22Rv1 (cell line): ENCODE results near the gene CADM1.

Experiments used
- H3K27ac ChIP-seq: fragments of 450-650 bp; 2 replicates; pipeline ENCODE4 v1.5.1; 2017
- CTCF ChIP-seq: fragments of 450-650 bp; IDR thresholded peaks from 2 replicates; pipeline ENCODE4 v1.5.1; 2017; ENCODE audit warnings: mild to moderate bottlenecking
- ZFX ChIP-seq: fragments of 450-650 bp; IDR thresholded peaks from 2 replicates; pipeline ENCODE4 v1.6.1; 2017; ENCODE audit warnings: antibody characterized with exemption, borderline replicate concordance

CADM1 gene

GRCh38 chr11:115501502-115501892 lies 2.7 kb downstream of the CADM1 start:
- no peak overlapping the region for H3K27ac ChIP-seq
- no peak for TF ChIP-seq CTCF
- no peak for TF ChIP-seq ZFX

DNA sequence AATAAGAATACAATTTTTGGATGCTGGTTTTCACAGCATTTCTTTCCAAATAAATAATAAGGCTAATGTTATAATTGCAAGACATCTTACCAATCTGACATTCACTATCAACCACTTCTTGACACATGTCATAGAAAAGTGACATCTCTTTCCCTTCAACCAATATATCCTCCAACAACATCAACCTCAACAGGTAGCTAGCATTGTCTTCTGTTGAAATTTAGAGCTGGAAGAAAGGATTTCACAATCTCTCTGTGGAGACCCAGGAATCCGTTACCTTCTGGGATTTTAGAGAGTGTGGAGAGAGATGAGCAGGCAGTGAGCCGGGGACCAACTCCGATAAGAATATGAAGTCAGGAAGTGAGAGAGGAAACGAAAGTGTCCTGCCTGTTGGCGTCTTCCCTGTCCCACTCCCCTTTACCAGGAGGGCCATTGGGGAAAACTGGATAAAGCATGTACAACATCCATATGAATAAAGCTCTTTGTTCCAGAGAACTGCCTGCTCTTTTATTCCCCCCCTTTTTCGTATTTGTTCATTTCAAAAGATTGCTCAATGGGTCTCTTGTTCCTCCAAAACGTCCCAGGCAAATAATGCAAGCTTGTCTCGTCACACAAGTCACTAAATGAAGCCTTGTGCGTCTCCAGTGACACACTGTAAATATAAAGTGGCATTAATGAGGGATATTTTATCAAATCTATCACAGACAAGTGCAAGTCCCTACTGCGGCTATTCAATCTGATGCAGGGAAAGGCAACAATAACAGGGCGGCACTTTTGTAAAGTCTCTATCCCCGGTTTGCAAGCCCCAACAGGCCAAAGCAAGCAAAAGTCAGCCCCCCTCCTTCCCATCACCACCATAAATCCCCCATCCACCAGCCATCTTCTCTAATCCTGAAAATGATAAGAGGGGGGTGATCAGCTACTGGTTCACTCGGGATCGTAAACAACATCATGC lies 3.4 kb downstream of the CADM1 start:
- no peak overlapping the region for H3K27ac ChIP-seq
- TF ChIP-seq CTCF = no peak
- no peak for TF ChIP-seq ZFX

- no peak for TF ChIP-seq CTCF
- TF ChIP-seq ZFX = no peak
- H3K27ac ChIP-seq = no peak overlapping the region
Observed at GRCh38 chr11:115499891-115500290, 4.3 kb downstream of the CADM1 start.

DNA sequence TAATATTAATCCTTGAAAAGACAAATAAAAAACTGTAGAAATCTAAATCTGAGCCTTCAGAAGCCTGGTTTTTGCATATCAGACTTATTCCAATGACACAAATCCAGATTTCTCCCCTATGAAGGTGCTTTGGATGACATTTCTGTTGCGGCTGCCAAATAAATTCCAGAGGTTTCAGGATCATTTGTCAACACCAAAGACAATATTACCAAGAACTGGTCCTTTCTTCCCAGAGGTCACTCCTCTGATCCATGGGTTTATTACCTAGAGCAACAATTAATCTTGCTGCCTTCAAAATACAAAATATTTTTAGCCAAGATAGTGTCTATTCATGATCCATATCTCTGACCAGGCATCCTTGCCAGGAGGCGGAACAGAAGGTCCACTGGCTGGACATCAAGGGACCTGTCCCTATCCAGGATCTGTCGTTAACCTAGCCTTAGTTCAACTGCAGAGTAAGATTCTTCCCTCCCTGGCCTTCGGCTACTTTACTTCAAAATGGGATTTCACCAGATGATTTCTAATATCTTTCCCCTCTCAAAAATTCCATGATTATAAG lies 4.9 kb downstream of the CADM1 start:
- TF ChIP-seq CTCF = no peak
- TF ChIP-seq ZFX = no peak
- no peak overlapping the region for H3K27ac ChIP-seq

GRCh38 chr11:115498354-115498753 lies 5.9 kb downstream of the CADM1 start:
- TF ChIP-seq ZFX (no peak), CTCF (no peak)
- H3K27ac ChIP-seq = no peak overlapping the region

DNA sequence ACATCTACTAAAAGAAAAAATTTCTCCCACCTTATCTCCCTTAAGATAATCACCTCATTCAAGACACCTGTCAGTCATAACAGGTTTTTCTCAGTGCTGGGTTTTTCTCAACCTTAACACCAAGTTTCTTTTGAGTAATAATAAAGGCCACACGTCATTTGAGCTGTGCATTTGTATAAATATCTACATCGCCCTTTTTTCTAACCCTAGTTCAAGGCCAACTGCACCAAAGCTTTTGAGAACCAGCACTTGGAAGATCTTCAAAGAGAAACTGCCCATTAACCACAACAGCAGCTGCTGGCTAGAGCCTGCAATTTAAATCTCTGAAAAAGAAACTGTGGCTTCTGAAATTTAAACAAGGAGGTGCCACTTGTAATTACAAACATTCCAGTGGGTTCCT lies 6.9 kb downstream of the CADM1 start:
- no peak for TF ChIP-seq CTCF
- no peak for TF ChIP-seq ZFX
- H3K27ac ChIP-seq = no peak overlapping the region

- TF ChIP-seq ZFX = no peak
- TF ChIP-seq CTCF = no peak
- H3K27ac ChIP-seq = no peak overlapping the region
Observed at GRCh38 chr11:115496892-115497291, 7.3 kb downstream of the CADM1 start.
